Bronchial epithelial cell (primary cell): ENCODE data around the gene RBMX. TPM values are rescaled to one million over a fixed set of nuclear protein-coding genes. Genes with fewer than 3 reads are reported as not detected.

Experiments
- DNase-seq: peaks from one replicate; pipeline ENCODE4 v3.0.0-alpha.2; 2010; ENCODE audit warnings: low read depth
- FAIRE-seq: peaks from 2 replicates; lab custom pipeline; 2011; peaks lifted over from hg19 to GRCh38; lab: Jason Lieb, UNC
- H3K27me3 ChIP-seq: 2 replicates; pipeline ENCODE4 v1.5.1; 2011; ENCODE audit warnings: low read length; ENCODE audit not compliant: control insufficient read depth, insufficient read depth
- H3K36me3 ChIP-seq: 2 replicates; pipeline ENCODE4 v1.5.1; 2011; ENCODE audit warnings: low read length; ENCODE audit not compliant: control insufficient read depth, insufficient read depth
- H3K4me3 ChIP-seq: 2 replicates; pipeline ENCODE4 v1.5.1; 2011; ENCODE audit warnings: mild to moderate bottlenecking, low read depth, low read length, control low read depth
- CTCF ChIP-seq: IDR thresholded peaks from 2 replicates; pipeline ENCODE4 v1.5.1; 2011; ENCODE audit warnings: mild to moderate bottlenecking, moderate library complexity, low read length, control low read depth, inconsistent platforms; ENCODE audit not compliant: insufficient read depth, severe bottlenecking
- total RNA-seq: library from RNA; depleted of rRNA; stranded (reverse); fragments of >200 nt; gene quantifications from 2 replicates; pipeline ENCODE4 v1.2.1, GENCODE V29; 2014

Gene RBMX
- total RNA-seq, 1 donor from 2014 or later, result 115 TPM

- Histone ChIP-seq H3K36me3 (no peaks in the 10 kb centered on the region), H3K27me3 (no peaks in the 10 kb centered on the region), H3K4me3 (no peak overlapping the region)
- no peak for TF ChIP-seq CTCF
- FAIRE-seq, result no peak
- no peak for DNase-seq
These were observed 41.3 kb downstream of the RBMX start for GRCh38 chrX:136839196-136839595.

- FAIRE-seq (no peak), DNase-seq (no peak)
- no peak for TF ChIP-seq CTCF
- Histone ChIP-seq H3K36me3 (no peaks in the 10 kb centered on the region), H3K27me3 (no peaks in the 10 kb centered on the region), H3K4me3 (no peak overlapping the region)
These were observed 44.8 kb downstream of the RBMX start for GRCh38 chrX:136835761-136836160.

GRCh38 chrX:136829413-136829812, 51.1 kb downstream of the RBMX start:
- Histone ChIP-seq H3K4me3 (no peak overlapping the region), H3K27me3 (no peaks in the 10 kb centered on the region), H3K36me3 (no peaks in the 10 kb centered on the region)
- DNase-seq (no peak), FAIRE-seq (no peak)
- no peak for TF ChIP-seq CTCF

- H3K4me3 ChIP-seq, result no peak overlapping the region
- DNase-seq, result no peak
- no peak for TF ChIP-seq CTCF
- FAIRE-seq, result no peak
- no peaks in the 10 kb centered on the region for H3K36me3 ChIP-seq
- no peaks in the 10 kb centered on the region for H3K27me3 ChIP-seq
These were observed 51.7 kb downstream of the RBMX start for GRCh38 chrX:136828830-136829229.

GRCh38 chrX:136827026-136827425, 53.5 kb downstream of the RBMX start:
- FAIRE-seq (no peak), DNase-seq (no peak)
- Histone ChIP-seq H3K4me3 (no peak overlapping the region), H3K27me3 (no peaks in the 10 kb centered on the region), H3K36me3 (no peaks in the 10 kb centered on the region)
- no peak for TF ChIP-seq CTCF

GRCh38 chrX:136825771-136826170, 54.8 kb downstream of the RBMX start:
- no peaks in the 10 kb centered on the region for H3K27me3 ChIP-seq
- H3K4me3 ChIP-seq, result no peak overlapping the region
- DNase-seq (no peak), FAIRE-seq (no peak)
- TF ChIP-seq CTCF, result no peak
- H3K36me3 ChIP-seq, result no peaks in the 10 kb centered on the region
